COLO829 (cell line): ENCODE results near the gene SLC29A1.

Experiments
- DNase-seq: peaks from one replicate; pipeline ENCODE4 v3.0.0; 2012; ENCODE audit warnings: low spot score

Gene SLC29A1

GRCh38 chr6:44268095-44268628, 44.8 kb downstream of the SLC29A1 start:
- DNase-seq: peak; percentile 69

- DNase-seq: no peak
Observed at GRCh38 chr6:44269178-44269920, 46.0 kb downstream of the SLC29A1 start.

GRCh38 chr6:44269921-44270525, 46.6 kb downstream of the SLC29A1 start, which contains the start of gene TMEM151B:
Gene TMEM151B (plus strand): TSS chr6:44270450. CDS start chr6:44270743, 293 bp downstream.
- no peak for DNase-seq

GRCh38 chr6:44270526-44271405, 47.4 kb downstream of the SLC29A1 start:
- no peak for DNase-seq

GRCh38 chr6:44271406-44271723, 48.0 kb downstream of the SLC29A1 start:
- no peak for DNase-seq

- no peak for DNase-seq
Observed at GRCh38 chr6:44271914-44272313, 48.5 kb downstream of the SLC29A1 start.

GRCh38 chr6:44272529-44272928, 49.1 kb downstream of the SLC29A1 start:
- no peak for DNase-seq

- no peak for DNase-seq
Observed at GRCh38 chr6:44272999-44273566, 49.7 kb downstream of the SLC29A1 start.

- DNase-seq: no peak
Observed at GRCh38 chr6:44273617-44274016, 50.2 kb downstream of the SLC29A1 start.

GRCh38 chr6:44275271-44275748, 51.9 kb downstream of the SLC29A1 start:
- no peak for DNase-seq

GRCh38 chr6:44275749-44276648, 52.6 kb downstream of the SLC29A1 start:
- no peak for DNase-seq

GRCh38 chr6:44276667-44277640, 53.6 kb downstream of the SLC29A1 start:
- DNase-seq: no peak

- no peak for DNase-seq
Observed at GRCh38 chr6:44277763-44278162, 54.4 kb downstream of the SLC29A1 start.

- DNase-seq: no peak
Observed at GRCh38 chr6:44278315-44278714, 54.9 kb downstream of the SLC29A1 start.

GRCh38 chr6:44278774-44279697, 55.6 kb downstream of the SLC29A1 start:
- DNase-seq: no peak
